NCI-H1436 treated with DMSO at 0.1 percent for 48 hours (cell line): ENCODE data around the gene HERC4.
"Not testable (repeated sequence)": the region's sequence is repeated elsewhere in the genome, so short reads cannot be mapped to it uniquely, and the experiment has no call there.

ENCODE experiments used
- DNase-seq: peaks from one replicate; lab custom pipeline; 2025; lab: John Stamatoyannopoulos, UW

The HERC4 gene

GRCh38 chr10:68047122-68047521 lies 28.0 kb downstream of the HERC4 start:
- DNase-seq, result no peak

GRCh38 chr10:68046642-68047041 lies 28.4 kb downstream of the HERC4 start:
- no peak for DNase-seq

- DNase-seq, result no peak
Observed at GRCh38 chr10:68043030-68043429, 32.1 kb downstream of the HERC4 start.

GRCh38 chr10:68032113-68032512 lies 43.0 kb downstream of the HERC4 start:
- no peak for DNase-seq

- no peak for DNase-seq
Observed at GRCh38 chr10:68027429-68027828, 47.7 kb downstream of the HERC4 start.

- DNase-seq, result no peak
Observed at GRCh38 chr10:68023292-68023691, 51.8 kb downstream of the HERC4 start.

- not testable (repeated sequence) for DNase-seq
Observed at GRCh38 chr10:68022324-68022723, 52.8 kb downstream of the HERC4 start.

- not testable (repeated sequence) for DNase-seq
Observed at GRCh38 chr10:68016519-68016918, 58.6 kb downstream of the HERC4 start.

GRCh38 chr10:68010426-68010940 lies 64.6 kb downstream of the HERC4 start:
- DNase-seq, result no peak

- DNase-seq, result no peak
Observed at GRCh38 chr10:68007356-68007755, 67.7 kb downstream of the HERC4 start.

GRCh38 chr10:68001539-68001938 lies 73.5 kb downstream of the HERC4 start:
- no peak for DNase-seq

- no peak for DNase-seq
Observed at GRCh38 chr10:68001000-68001399, 74.1 kb downstream of the HERC4 start.

- no peak for DNase-seq
Observed at GRCh38 chr10:67990093-67990492, 85.0 kb downstream of the HERC4 start.

- DNase-seq, result no peak
Observed at GRCh38 chr10:67988606-67989005, 86.5 kb downstream of the HERC4 start.

- DNase-seq, result not testable (repeated sequence)
Observed at GRCh38 chr10:67982603-67983002, 92.5 kb downstream of the HERC4 start.

GRCh38 chr10:67978749-67979148 lies 96.3 kb downstream of the HERC4 start:
- DNase-seq, result no peak

- DNase-seq, result no peak
Observed at GRCh38 chr10:67977251-67977650, 97.8 kb downstream of the HERC4 start.

GRCh38 chr10:67976292-67977245 lies 98.5 kb downstream of the HERC4 start:
- DNase-seq, result no peak

- no peak for DNase-seq
Observed at GRCh38 chr10:67975871-67976270, 99.2 kb downstream of the HERC4 start.

GRCh38 chr10:67971311-67971710 lies 103.8 kb downstream of the HERC4 start:
- no peak for DNase-seq

GRCh38 chr10:67969875-67970274 lies 105.2 kb downstream of the HERC4 start:
- no peak for DNase-seq

GRCh38 chr10:67966035-67966434 lies 109.0 kb downstream of the HERC4 start:
- not testable (repeated sequence) for DNase-seq

- DNase-seq, result no peak
Observed at GRCh38 chr10:67965456-67965855, 109.6 kb downstream of the HERC4 start.
